Activated CD8-positive, alpha-beta memory T cell treated with anti-CD3 and anti-CD28 coated beads, Interleukin-2, amount 50 U/mL, for 24 hours (primary cell): ENCODE data around the gene ATAD3A.
A peak's percentile ranks its signal among the peaks of the same experiment; 100 is the strongest.
"Not testable (repeated sequence)": the region's sequence is repeated elsewhere in the genome, so short reads cannot be mapped to it uniquely, and the experiment has no call there.

Experiments
- DNase-seq: peaks from one replicate; pipeline ENCODE4 v3.0.0-alpha.2; 2020; ENCODE audit errors: extremely low read depth

Gene ATAD3A

GRCh38 chr1:1554926-1555915 is 43.3 kb downstream of the ATAD3A start:
- DNase-seq, result no peak

- no peak for DNase-seq
Observed at GRCh38 chr1:1556505-1556904, 44.5 kb downstream of the ATAD3A start.

DNA sequence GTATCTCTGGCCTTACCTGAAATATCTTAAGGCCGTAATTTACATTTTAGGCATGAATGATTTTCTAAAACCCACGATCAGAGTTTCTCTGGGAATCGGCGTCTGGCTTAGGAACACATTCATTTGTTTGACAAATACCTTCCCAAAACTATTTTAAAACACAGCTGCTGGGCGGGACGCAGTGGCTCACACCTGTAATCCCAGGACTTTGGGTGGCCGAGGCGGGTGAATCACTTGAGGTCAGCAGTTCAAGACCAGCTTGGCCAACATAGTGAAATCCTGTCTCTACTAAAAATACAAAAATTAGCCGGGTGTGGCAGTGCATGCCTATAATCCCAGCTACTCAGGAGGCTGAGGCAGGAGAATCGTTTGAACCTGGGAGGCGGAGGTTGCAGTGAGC is 45.0 kb downstream of the ATAD3A start:
- DNase-seq, result not testable (repeated sequence)

GRCh38 chr1:1557688-1558087 is 45.7 kb downstream of the ATAD3A start:
- DNase-seq, result not testable (repeated sequence)

DNA sequence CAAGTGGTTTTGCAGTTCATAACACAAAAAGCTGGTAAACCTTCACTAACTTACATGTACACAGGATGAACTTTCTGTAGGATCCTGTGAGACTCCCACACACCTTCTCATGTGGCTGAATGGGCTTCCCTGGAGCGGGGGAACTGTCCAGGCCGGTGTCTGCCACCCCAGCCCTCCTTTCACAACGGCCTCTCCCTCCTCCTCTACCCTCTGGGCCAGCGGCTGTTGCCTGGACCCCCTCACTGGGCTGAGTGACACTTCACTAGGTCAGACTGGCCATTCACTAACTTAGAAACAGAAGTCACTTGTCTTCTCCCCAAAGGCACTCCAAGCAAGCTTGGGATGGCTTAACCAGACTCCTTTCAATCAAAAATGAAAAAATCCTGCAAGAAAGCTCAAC is 46.6 kb downstream of the ATAD3A start:
- DNase-seq, result no peak

GRCh38 chr1:1559066-1559465 is 47.1 kb downstream of the ATAD3A start:
- no peak for DNase-seq

DNA sequence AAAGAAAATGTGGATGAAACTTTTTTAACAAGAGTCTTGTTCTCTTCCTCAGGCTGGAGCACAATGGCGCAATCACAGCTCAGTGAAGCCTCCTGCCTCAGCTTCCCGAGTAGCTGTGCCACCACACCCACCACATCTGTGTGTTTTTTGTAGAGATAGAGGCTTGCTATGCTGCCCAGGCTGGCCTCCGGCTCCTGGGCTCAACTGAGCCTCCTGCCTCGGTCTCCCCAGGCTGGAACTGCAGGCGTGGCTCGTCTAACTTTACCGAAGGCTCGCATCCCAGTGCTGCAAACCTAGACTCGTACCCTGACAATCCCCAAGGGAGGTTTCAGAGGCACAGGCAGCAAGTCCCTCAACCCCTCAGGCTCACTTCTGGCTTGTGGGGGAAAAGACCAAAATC is 48.2 kb downstream of the ATAD3A start:
- DNase-seq, result no peak

- DNase-seq, result no peak
Observed at GRCh38 chr1:1561801-1562470, 50.0 kb downstream of the ATAD3A start.

DNA sequence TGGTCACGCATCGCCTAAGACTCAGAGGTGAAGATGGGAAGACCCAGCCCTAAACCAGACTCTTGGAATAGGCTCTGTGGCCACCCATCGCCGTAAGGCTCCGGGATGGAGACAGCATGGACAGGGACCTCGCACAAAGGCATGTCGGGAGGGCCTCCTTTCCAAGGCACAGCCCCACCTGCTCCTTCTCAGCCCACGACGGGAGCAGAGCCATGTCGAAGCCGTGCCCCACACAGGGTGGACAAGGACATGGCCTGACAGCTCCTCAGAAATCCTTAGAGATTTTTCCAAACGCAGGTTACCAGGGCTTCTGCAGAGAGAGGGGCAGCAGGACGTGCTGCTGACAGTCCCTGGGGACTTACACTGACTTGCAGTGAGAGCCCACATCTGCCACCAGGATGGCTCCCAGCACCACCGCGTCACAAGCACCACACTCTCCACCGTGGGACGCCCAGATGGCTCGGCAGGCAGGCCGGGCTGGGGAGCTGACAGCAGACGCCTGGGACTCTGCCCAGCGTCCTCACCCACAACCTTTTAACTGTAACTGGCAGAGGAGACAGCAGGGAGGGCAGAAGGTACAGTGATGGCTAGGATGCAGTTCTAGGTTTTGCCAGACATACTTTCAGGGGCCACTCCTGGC is 50.7 kb downstream of the ATAD3A start:
- no peak for DNase-seq

DNA sequence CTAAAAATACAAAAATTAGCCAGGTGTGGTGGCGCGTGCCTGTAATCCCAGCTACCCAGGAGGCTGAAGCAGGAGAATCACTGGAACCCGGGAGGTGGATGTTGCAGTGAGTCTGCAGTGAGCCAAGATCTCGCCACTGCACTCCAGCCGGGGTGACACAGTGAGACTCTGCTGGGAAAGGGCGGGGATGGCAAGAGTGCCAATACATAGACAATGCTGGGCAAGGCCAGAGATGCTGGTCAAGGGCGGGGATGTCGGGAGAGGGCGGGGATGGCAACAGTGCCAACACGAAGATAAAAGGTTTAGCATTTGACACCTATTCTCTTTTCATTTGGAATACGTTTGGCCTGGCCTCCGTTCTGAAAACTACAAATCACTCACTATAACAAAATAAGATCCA is 51.7 kb downstream of the ATAD3A start:
- DNase-seq, result no peak

DNA sequence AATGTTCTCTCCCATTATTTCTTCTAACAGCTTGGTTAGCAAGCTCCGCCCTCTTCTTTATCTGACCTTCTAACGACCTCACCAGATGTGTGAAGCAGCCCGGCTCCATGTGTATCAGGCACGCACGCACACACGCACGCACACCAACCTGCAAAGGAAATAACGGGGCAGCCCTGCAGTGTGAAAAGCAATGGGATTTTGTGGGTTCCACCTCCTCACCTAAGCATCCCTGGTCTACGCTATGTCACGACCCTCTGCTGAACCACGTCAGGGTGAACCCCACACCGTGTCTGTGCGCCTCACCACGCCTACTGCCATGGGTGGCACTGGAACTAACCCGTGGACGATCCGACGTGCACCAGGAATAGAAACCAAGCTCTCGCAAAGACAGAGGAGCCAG is 52.3 kb downstream of the ATAD3A start:
- no peak for DNase-seq

DNA sequence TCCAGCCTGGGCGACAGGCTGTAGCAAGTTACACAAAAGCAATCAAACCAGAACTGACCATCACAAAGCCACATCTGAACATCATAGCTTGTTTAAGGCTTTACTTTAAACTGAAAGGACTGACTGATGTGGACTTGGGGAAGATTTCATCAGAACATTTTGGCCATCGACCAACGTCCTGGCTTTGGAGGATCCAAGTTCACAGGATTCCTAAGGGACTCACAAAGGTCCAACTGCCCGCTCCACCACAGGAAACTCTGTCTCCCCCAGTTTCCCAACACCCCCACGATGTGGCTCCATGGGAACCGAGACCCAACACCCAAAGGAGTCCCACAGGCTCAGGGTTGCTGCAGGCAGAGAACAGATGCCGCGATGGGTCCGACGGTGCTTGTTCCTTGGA is 53.4 kb downstream of the ATAD3A start:
- DNase-seq, result no peak

DNA sequence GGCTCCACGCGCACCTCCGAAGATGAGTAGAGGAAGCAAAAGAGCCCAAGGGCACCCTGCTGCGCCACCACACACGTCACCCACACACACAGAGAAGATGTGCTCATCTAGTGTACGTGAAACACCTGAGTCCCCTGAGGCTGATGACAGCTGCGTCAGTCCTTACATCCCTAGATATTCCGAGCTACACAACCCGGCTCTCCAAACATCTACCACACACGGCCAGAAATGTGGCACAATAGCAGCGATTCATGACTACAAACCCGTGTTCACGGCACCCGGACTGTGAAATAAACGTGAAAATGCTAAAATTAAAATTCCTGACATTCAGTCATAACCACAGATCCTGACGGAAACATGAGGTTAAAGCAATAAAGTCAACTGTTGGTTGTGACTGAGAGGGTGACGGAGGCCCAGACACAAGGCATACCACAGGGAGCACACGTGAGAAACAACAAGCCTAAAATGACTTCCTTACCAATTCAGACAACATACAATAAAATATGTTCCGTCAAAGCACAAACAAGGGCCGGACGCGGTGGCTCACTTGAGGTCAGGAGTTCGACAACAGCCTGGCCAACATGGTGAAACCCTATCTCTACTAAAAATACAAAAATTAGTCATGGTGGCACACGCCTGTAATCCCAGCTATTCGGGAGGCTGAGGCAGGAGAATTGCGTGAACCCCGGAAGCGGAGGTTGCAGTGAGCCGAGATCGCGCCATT is 55.4 kb downstream of the ATAD3A start:
- no peak for DNase-seq

GRCh38 chr1:1567891-1568291 is 55.9 kb downstream of the ATAD3A start:
- DNase-seq, result no peak

DNA sequence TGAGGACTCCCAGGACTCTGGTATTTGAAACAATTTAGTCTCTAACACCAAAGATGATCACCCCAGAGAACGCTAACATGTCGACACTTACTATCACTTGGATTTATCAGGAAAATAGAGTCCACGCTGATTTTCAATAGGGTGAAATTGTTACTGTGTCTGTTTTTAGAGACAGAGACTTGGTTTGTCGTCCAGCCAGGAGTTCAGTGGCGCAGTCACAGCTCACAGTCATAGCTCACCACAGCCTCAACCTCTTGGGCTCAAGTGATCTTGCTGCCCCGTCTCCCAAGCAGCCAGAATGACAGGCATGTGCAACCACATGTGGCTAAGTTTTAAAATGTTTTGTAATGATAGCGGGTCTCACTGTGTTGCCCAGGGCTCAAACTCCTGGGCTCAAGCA is 57.4 kb downstream of the ATAD3A start:
- DNase-seq, result no peak

GRCh38 chr1:1573843-1574720 is 62.1 kb downstream of the ATAD3A start:
- peak; percentile 18 for DNase-seq

- peak; percentile 80 for DNase-seq
Observed at GRCh38 chr1:1574721-1575537, 63.0 kb downstream of the ATAD3A start, which contains the start of gene SSU72. Gene SSU72 (minus strand): TSS chr1:1574863. CDS start chr1:1574557, 306 bp downstream.

- DNase-seq, result no peak
Observed at GRCh38 chr1:1577367-1578011, 65.5 kb downstream of the ATAD3A start.

- DNase-seq, result no peak
Observed at GRCh38 chr1:1578371-1578940, 66.5 kb downstream of the ATAD3A start.
